HAP-1 (cell line): ENCODE data around the gene GPR42.

Experiments used
- DNase-seq, 2 experiments: peaks; one replicate each; pipeline ENCODE4 v3.0.0-alpha.2; 2016 to 2020; ENCODE audit warnings: low spot score in 2 of 2
- H3K27me3 ChIP-seq: fragments of 250-450 bp; sonication (Bioruptor Pico); 2 replicates; pipeline ENCODE4 v1.5.1; 2020; ENCODE audit warnings: low read depth, mild to moderate bottlenecking, moderate library complexity
- H3K36me3 ChIP-seq: fragments of 250-450 bp; sonication (Bioruptor Pico); replicated peaks from 2 replicates; pipeline ENCODE4 v1.5.1; 2020; ENCODE audit warnings: mild to moderate bottlenecking
- H3K4me1 ChIP-seq: fragments of 250-450 bp; sonication (Bioruptor Pico); 2 replicates; pipeline ENCODE4 v1.5.1; 2020; ENCODE audit warnings: mild to moderate bottlenecking
- H3K4me3 ChIP-seq: fragments of 250-450 bp; sonication (Bioruptor Pico); 2 replicates; pipeline ENCODE4 v1.5.1; 2020; ENCODE audit warnings: mild to moderate bottlenecking, moderate library complexity
- H3K9me3 ChIP-seq: fragments of 250-450 bp; sonication (Bioruptor Pico); 2 replicates; pipeline ENCODE4 v1.5.1; 2020; ENCODE audit warnings: mild to moderate bottlenecking, moderate library complexity
- in situ Hi-C: fragments of 300-500 bp; cut with MboI; formaldehyde crosslinking; loops from 3 replicates; pipeline ENCODE4 v1.14.3; 2020; ENCODE audit warnings: low sequenced_read_pairs, inconsistent platforms, mixed read lengths

The GPR42 gene

GRCh38 chr19:35340431-35340830, 30.4 kb upstream of the GPR42 start:
- no peak overlapping the region for H3K4me3 ChIP-seq
- in situ Hi-C loops: no loop called here
- no peaks in the 10 kb centered on the region for H3K36me3 ChIP-seq
- H3K9me3 ChIP-seq: no peaks in the 10 kb centered on the region
- no peak for DNase-seq
- peaks cover 9% of the 10 kb centered on the region for H3K27me3 ChIP-seq
- H3K4me1 ChIP-seq: no peaks in the 10 kb centered on the region

GRCh38 chr19:35341006-35341405, 29.9 kb upstream of the GPR42 start:
- no peaks in the 10 kb centered on the region for H3K36me3 ChIP-seq
- no peak overlapping the region for H3K4me3 ChIP-seq
- in situ Hi-C loops: no loop called here
- H3K4me1 ChIP-seq: no peaks in the 10 kb centered on the region
- DNase-seq: no peak
- H3K27me3 ChIP-seq: peaks cover 14% of the 10 kb centered on the region
- H3K9me3 ChIP-seq: no peaks in the 10 kb centered on the region

- Histone ChIP-seq H3K36me3 (no peaks in the 10 kb centered on the region), H3K27me3 (peaks cover 21% of the 10 kb centered on the region), H3K4me3 (no peak overlapping the region), H3K4me1 (no peaks in the 10 kb centered on the region), H3K9me3 (no peaks in the 10 kb centered on the region)
- DNase-seq: no peak
- in situ Hi-C loops: no loop called here
Observed at GRCh38 chr19:35341565-35342225, 29.2 kb upstream of the GPR42 start.

GRCh38 chr19:35342430-35342829, 28.4 kb upstream of the GPR42 start:
- Histone ChIP-seq H3K4me1 (no peaks in the 10 kb centered on the region), H3K9me3 (no peaks in the 10 kb centered on the region), H3K27me3 (peaks cover 28% of the 10 kb centered on the region), H3K36me3 (no peaks in the 10 kb centered on the region), H3K4me3 (no peak overlapping the region)
- in situ Hi-C loops: no loop called here
- DNase-seq: no peak

GRCh38 chr19:35344511-35345031, 26.3 kb upstream of the GPR42 start:
- no peaks in the 10 kb centered on the region for H3K9me3 ChIP-seq
- no peak for DNase-seq
- H3K36me3 ChIP-seq: no peaks in the 10 kb centered on the region
- no peaks in the 10 kb centered on the region for H3K4me1 ChIP-seq
- no peak overlapping the region for H3K4me3 ChIP-seq
- peaks cover 33% of the 10 kb centered on the region for H3K27me3 ChIP-seq
- in situ Hi-C loops: no loop called here

- no peaks in the 10 kb centered on the region for H3K9me3 ChIP-seq
- peaks cover 33% of the 10 kb centered on the region for H3K27me3 ChIP-seq
- no peak for DNase-seq
- in situ Hi-C loops: no loop called here
- no peaks in the 10 kb centered on the region for H3K4me1 ChIP-seq
- H3K4me3 ChIP-seq: no peak overlapping the region
- H3K36me3 ChIP-seq: no peaks in the 10 kb centered on the region
Observed at GRCh38 chr19:35345671-35346111, 25.2 kb upstream of the GPR42 start.

- H3K27me3 ChIP-seq: peaks cover 33% of the 10 kb centered on the region
- no peaks in the 10 kb centered on the region for H3K4me1 ChIP-seq
- in situ Hi-C loops: no loop called here
- H3K36me3 ChIP-seq: no peaks in the 10 kb centered on the region
- H3K4me3 ChIP-seq: no peak overlapping the region
- H3K9me3 ChIP-seq: no peaks in the 10 kb centered on the region
- DNase-seq: no peak
Observed at GRCh38 chr19:35346193-35347052, 24.4 kb upstream of the GPR42 start.

DNA sequence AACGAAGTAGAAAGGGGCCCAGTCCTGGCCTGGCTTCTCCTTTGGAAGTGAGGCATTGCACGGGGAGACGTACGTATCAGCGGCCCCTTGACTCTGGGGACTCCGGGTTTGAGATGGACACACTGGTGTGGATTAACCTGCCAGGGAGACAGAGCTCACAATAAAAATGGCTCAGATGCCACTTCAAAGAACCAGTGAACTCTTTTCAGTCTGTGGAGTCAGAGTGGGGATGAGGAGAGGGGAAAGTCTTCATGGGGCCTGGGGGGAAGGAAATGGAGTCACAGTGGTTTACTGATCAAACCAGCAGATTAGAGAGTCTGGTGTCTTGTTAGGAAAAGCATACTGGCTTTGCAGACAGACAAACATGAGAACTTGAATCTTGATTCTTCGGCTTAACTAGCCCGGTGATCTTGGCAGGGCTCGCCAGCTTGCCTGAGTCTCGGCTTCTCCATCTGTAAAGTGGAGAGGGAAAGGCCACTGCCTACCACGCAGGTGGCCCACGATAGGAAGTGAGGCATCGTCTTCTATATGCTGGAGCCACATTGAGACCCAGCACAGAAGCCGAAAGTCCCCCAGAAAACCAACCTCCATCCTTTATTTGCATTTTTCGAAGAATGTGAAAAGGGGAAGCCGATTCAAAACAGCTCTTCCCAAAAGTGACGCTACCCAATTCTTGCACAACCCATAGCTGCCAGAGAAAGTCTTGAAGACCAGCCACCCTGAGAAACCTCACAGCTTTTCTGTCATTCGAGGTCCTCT, 23.5 kb upstream of the GPR42 start, which contains the start of gene FFAR1:
TSS of gene FFAR1 (plus strand) at position 732 of the 759 bp plus-strand sequence. CDS start 3,650 bp downstream, outside the sequence.
- no peaks in the 10 kb centered on the region for H3K9me3 ChIP-seq
- H3K4me3 ChIP-seq: no peak within 1 kb of the TSS
- H3K4me1 ChIP-seq: no peaks in the 10 kb centered on the region
- H3K36me3 ChIP-seq: no peaks in the 10 kb centered on the region
- peaks cover 29% of the 10 kb centered on the region for H3K27me3 ChIP-seq
- in situ Hi-C loops: no loop called here
- no peak for DNase-seq

GRCh38 chr19:35347930-35348298, 23.0 kb upstream of the GPR42 start:
- in situ Hi-C loops: no loop called here
- Histone ChIP-seq H3K36me3 (no peaks in the 10 kb centered on the region), H3K4me3 (no peak overlapping the region), H3K4me1 (no peaks in the 10 kb centered on the region), H3K27me3 (peaks cover 29% of the 10 kb centered on the region), H3K9me3 (no peaks in the 10 kb centered on the region)
- DNase-seq: no peak

GRCh38 chr19:35348911-35349611, 21.8 kb upstream of the GPR42 start:
- Histone ChIP-seq H3K9me3 (no peaks in the 10 kb centered on the region), H3K4me1 (no peaks in the 10 kb centered on the region), H3K27me3 (peaks cover 34% of the 10 kb centered on the region), H3K4me3 (no peak overlapping the region), H3K36me3 (no peaks in the 10 kb centered on the region)
- DNase-seq: no peak
- in situ Hi-C loops: no loop called here

DNA sequence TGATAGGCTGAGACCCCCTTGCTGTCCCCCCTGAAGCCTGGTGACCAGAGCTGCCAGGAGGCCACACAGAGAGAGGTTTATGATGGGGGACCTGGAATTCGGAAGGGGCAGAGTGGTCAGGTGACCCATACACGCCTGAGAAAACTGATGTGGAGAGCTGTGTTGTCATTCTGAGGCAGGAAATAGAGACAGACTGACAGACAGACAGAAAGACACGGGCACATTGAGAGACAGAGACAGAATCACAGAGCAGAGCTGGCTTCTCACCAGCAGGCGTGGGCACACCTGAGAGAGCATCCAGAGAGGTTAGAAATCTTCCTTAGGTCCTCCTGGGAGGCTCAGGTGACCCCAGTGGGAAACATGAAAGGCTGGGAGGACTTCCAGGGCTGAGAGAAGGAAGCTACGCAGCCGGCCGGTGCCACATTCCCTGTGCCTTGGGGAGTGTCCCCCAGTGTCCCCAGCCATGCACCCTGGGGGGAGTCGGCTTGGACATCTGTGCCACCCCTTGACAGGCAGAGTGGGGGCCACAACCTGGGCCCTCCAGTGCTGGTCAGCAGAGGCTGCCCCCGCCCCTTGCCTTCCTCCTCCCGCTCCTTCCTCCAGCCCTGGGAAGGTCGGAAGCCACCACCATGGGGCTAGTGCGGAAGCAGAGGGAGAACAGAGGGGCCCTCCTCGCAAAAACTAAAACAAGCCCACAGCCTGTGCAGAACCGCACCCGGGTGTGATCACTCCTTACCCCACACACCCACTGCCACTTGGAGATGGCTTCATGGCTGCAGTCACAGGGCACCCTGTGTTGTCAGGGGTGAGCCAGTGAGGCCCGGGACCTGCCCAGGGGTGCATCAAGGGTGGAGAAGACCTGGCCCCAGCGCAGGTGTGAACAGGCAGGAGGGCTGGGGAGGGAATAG, 21.0 kb upstream of the GPR42 start:
- H3K9me3 ChIP-seq: no peaks in the 10 kb centered on the region
- in situ Hi-C loops: no loop called here
- DNase-seq: no peak
- peaks cover 30% of the 10 kb centered on the region for H3K27me3 ChIP-seq
- H3K36me3 ChIP-seq: no peaks in the 10 kb centered on the region
- no peaks in the 10 kb centered on the region for H3K4me1 ChIP-seq
- no peak overlapping the region for H3K4me3 ChIP-seq

DNA sequence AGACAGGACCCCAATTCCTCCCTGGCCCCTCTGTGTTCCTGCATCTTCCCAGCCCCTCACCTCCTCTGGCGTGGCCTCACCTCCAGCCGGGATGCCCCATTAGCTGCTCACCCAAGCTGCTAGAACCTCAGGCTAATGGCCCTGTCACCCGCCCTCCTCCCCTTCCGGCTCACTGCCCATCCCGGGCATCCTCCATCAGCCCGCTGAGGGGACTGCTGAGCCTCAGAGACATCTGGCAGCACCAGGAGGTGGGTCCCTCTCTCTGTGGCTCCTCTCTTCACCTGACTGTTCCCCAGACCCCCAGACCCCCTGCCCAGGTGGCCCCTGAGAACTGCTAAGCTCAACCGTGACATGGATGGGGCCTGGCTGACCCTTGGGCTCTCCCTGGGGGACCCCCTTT, 20.3 kb upstream of the GPR42 start:
- H3K4me1 ChIP-seq: no peaks in the 10 kb centered on the region

More for the DNA sequence above, 20.3 kb upstream of the GPR42 start:
- Histone ChIP-seq H3K36me3 (no peaks in the 10 kb centered on the region), H3K4me3 (no peak overlapping the region), H3K9me3 (no peaks in the 10 kb centered on the region), H3K27me3 (peaks cover 27% of the 10 kb centered on the region)
- in situ Hi-C loops: no loop called here
- DNase-seq: no peak
